HG02973 (cell line): ENCODE data around the gene FTSJ3.
"Not testable (repeated sequence)": the region's sequence is repeated elsewhere in the genome, so short reads cannot be mapped to it uniquely, and the experiment has no call there.

Experiments used
- ATAC-seq: cut with Tn5 transposase; IDR thresholded peaks from one replicate; pipeline ENCODE4 v1.9.1; 2021; ENCODE audit warnings: moderate library complexity; ENCODE audit not compliant: unreplicated experiment

The FTSJ3 gene, protein sequence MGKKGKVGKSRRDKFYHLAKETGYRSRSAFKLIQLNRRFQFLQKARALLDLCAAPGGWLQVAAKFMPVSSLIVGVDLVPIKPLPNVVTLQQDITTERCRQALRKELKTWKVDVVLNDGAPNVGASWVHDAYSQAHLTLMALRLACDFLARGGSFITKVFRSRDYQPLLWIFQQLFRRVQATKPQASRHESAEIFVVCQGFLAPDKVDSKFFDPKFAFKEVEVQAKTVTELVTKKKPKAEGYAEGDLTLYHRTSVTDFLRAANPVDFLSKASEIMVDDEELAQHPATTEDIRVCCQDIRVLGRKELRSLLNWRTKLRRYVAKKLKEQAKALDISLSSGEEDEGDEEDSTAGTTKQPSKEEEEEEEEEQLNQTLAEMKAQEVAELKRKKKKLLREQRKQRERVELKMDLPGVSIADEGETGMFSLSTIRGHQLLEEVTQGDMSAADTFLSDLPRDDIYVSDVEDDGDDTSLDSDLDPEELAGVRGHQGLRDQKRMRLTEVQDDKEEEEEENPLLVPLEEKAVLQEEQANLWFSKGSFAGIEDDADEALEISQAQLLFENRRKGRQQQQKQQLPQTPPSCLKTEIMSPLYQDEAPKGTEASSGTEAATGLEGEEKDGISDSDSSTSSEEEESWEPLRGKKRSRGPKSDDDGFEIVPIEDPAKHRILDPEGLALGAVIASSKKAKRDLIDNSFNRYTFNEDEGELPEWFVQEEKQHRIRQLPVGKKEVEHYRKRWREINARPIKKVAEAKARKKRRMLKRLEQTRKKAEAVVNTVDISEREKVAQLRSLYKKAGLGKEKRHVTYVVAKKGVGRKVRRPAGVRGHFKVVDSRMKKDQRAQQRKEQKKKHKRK

DNA sequence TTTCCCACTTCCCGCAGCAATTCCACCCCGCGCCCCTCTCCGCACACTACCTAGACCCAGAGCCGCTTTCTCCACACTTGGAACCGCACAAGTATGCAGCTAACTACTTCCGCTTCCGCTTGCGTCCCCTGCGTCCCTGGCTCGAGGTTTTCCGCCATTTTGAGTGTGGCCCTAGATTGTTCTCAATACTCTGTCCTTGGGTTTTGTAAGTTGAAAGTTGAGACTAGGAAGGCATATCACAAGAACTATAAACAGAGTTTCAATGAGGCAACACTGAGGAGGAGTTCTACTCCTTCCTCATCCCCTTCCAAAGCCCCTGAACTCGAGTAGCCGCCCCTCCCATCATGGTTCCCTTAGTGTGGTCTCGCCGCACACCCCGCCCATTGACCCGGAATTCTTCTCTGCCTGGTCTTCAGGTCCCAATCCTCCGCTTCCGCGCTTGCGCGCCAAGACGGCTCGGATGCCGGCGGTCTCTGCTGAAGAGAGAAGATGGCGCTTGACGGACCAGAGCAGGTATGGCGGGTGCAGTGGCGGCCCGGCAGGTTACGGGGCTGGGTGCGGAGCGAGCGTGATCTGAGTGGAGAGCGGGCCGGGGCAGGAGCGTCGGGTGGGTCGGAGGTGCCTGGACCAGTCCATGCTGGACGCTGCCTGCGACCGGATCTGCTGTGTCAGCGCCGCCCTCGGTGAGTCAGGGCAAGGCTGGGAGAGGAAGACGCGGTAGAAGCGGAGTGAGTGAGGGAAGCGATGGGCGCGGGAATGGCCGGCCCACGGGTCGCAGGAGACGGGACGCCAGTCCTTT is at the start of gene FTSJ3, which contains the start of gene PSMC5:
TSS of gene FTSJ3 (minus strand) at position 662 of the 799 bp plus-strand sequence. CDS start 761 bp downstream, outside the sequence.
TSS of gene PSMC5 (plus strand) at position 430 of the 799 bp plus-strand sequence. CDS start at position 490, 60 bp downstream.
- ATAC-seq = peak; percentile 82

DNA sequence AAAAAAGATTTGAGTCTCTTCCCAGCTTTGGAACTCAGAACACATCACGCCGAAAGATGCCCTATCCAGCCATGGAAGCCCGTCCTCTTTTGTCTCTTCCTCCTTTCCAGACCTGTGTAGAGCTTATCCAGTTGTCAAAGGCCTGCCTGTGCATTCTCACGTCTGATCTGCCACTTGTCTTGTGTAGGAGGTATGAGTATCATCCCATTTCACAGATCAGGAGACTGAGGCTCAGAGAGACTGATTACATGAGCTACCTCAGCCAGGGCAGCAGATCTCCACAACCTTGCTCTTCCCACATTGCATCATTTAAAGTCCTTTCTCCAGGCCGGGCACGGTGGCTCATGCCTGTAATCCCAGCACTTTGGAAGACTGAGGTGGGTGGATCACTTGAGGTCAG is 47.2 kb upstream of the FTSJ3 start:
- ATAC-seq = not testable (repeated sequence)

DNA sequence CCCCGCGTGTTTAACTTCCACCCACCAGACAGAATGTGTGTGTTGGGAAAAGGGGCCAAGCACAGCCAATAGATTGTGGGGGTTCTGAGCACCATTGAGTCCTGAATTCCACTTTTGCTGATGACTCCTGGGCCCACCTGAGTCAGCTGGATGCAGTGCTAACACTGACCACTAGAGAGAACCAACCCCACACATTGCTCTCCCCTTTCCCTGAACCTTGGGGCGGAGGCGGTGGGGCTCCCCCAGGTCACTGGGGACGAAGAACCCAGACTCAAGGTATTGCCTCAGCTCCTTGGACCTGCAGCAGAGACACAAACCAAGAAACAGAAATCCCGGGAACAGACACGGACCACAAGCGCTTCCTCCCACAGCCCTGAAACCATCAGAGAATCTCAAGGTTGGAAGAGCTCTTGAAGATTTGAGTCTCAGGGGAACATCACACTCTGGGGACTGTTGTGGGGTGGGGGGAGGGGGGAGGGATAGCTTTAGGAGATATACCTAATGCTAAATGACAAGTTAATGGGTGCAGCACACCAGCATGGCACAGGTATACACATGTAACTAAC is 46.7 kb upstream of the FTSJ3 start:
- not testable (repeated sequence) for ATAC-seq

DNA sequence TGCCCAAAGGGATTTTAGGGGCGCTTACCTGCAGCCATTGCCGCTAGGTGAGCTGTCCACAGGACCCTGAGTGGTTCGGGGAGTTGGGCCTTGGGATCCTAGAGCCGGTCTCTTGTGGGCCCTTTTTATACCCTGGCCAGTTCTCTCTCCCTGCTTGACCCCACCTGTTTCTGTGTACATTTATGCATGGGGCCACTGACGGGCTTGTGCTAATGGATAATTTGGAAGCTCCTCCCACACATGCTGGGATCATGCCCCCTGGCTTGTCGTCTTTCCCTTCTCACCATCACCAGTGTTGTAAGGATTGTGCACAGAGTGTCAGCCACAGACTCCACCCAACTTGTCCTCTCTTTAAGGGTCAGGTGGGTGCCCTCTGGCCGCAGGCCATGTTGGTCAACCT is 46.1 kb upstream of the FTSJ3 start, which contains the start of gene CSH2:
TSS of gene CSH2 (minus strand) at position 101 of the 400 bp plus-strand sequence. CDS start at position 38, 63 bp downstream.
- not testable (repeated sequence) for ATAC-seq

DNA sequence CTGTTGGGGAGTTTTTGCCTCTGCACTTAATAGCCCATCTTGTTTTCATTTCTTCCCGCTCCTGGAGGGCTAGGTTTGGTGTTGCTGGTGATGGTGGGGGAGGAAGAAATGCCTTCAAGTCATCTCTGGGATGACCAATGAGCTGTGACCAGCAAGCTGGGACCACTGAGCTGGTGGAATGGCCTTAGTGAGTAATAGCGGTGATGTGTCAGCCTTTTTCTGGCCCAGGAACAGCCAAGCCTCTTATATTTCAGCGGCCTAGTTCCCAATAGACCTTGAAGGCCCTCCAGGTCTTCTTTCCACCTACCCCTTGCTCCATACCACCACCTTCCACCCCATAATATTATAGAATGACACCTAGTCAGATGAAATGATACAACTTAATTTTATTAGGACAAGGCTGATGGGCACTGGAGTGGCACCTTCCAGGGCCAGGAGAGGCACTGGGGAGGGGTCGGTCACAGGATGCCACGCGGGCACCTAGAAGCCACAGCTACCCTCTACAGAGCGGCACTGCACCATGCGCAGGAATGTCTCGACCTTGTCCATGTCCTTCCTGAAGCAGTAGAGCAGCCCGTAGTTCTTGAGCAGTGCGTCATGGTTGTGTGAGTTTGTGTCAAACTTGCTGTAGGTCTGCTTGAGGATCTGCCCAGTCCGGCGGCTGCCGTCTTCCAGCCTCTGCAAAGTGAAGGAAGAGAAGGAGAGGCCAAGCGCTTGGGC is 44.3 kb upstream of the FTSJ3 start:
- ATAC-seq = not testable (repeated sequence)

DNA sequence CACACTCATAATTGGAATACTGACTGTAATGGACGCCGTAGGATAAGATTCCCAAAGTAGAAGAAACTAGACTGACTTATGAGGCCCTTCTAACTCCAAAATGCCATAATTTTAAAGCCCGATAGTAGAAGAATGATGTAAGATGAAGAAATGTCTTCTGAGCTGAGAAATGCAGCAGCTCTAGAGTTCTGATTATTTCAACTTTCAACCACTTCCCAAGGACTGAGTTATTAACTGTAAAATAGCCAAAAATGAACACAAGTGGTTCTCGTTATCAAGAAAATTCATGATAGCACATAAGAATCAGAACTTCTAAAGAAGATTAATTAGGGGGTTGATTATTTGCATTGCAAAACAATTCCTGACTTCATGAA is 42.8 kb upstream of the FTSJ3 start:
- not testable (repeated sequence) for ATAC-seq

DNA sequence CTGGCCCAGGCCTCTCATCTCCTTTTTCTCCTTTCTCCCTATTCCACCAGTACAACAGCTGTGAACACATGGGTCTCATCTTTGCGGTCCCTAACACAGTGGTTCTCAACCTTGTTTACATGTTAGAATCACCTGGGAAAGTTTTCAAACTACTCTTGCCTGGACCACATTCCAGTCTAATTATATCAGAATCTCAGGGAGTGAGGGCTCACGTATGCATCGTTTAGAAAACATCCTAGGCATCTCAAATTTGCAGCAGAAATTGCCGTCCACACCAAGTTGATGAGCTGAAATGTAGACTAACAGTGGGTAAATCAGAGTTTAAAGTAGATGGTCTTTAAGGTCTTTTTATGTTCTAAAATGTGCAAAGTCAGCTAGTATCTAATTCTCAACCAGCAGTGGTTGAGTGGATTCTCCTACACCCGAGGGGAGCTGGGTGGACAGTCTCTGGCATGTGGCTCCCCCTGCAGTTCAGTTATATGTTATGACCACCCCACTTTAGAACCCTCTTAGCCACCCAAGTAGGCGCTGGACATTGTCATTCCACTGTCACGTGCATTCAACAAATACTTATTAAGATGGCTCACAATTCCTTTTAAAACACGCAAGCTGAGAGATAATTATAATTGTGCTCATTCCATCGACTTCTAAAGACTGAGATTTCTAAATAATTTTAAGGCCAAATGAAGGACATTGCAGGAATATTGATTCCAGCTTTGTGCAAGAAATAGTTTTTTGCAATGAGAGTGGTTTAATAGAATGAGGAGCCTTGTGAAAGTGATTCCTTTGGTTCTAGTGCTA is 42.2 kb upstream of the FTSJ3 start:
- not testable (repeated sequence) for ATAC-seq

DNA sequence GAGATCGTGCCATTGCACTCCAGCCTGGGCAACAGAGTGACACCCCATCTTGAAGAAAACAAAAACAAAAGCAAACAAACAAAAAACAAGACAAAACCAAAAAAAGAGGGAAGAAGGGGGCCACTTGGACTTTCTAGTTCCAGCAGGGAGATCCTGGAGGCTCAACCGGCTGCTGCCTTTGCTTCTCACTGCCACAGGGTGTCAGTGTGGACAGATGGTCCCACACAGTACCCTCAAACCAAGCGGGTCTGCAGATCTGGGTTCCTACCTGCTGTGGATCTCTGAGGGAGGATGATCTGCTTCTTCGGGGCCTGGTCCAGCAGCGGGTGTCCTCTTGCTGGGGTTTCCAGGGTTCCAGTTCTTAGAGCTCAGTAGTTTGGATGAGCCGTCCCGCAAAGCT is 39.2 kb upstream of the FTSJ3 start:
- not testable (repeated sequence) for ATAC-seq

DNA sequence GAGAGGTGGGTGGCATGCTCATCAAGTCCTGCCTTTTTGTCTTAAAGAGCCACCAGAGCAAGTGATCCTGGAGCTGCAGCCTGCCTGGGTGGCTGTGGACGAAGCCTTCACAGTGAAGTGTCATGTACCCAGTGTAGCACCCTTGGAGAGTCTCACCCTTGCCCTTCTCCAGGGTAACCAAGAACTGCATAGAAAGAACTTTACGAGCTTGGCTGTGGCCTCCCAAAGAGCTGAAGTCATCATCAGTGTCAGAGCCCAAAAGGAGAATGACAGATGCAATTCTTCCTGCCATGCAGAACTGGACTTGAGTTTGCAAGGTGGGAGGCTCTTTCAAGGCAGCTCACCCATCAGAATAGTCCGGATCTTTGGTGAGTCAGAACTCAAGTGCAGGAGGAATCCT is 31.8 kb upstream of the FTSJ3 start:
- no peak for ATAC-seq

DNA sequence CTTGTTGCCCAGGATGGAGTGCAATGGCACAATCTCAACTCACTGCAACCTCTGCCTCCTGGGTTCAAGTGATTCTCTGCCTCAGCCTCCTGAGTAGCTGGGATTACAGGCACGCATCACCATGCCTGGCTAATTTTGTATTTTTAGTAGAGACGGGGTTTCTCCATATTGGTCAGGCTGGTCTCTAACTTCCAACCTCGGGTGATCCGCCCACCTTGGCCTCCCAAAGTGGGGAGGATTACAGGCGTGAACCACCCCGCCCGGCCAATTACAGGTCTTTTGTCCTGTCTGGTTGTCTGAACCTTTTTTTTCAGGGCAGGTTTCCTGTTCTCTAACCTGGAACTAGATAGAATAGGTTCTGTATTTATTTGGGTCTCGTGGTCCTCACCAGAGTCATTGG is 29.0 kb upstream of the FTSJ3 start:
- ATAC-seq = not testable (repeated sequence)

DNA sequence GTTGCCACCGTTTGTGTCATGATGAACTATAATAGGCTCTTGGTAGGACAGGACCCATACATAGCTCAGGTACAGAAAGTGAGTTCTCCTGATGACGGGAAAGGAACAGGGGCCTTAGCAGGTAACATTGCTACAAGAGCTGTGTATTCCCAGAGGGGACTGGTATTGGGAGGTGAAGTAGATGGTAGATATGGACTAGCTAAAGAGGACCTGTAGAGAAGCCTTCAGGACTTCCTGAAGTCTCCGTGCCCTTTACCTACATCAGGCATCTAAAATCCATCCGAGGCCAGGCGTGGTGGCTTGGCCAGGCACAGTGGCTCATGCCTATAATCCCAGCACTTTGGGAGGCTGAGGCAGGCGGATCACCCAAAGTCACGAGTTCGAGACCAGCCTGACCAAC is 27.7 kb upstream of the FTSJ3 start:
- no peak for ATAC-seq

DNA sequence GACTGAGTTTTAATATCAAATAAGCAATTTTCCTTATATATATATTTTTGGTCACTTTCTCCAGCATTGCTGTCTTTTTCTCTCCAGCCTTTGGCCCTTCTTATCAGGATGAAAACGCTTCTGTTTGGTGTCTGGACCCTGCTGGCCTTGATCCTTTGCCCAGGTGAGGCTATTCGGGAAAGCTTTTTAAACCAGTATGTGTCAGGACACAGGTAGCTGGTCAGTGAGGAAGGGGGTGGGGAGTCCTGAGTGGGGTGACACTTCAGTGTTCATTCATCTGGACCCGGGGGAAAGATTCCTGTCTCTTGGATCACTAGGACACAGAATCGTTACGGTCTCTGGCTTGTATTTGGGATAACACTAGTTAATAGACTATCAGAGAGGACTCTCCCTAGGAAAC is 27.2 kb upstream of the FTSJ3 start:
- no peak for ATAC-seq

DNA sequence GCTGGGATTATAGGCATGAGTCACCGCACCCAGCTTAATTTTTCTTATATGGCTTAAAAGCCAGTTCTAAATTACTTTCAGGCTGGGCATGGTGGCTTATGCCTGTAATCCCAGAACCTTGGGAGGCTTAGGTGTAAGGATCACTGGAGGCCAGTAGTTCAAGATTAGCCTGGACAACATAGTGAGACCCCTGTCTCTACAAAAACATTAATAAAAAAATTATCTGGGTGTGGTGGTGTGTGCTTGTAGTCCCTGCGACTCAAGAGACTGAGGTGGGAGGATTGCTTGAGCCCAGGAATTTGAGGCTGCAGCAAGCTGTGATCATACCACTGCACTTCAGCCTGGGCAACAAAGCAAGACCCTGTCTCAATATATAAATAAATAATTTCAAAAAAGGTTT is 25.8 kb upstream of the FTSJ3 start:
- no peak for ATAC-seq

DNA sequence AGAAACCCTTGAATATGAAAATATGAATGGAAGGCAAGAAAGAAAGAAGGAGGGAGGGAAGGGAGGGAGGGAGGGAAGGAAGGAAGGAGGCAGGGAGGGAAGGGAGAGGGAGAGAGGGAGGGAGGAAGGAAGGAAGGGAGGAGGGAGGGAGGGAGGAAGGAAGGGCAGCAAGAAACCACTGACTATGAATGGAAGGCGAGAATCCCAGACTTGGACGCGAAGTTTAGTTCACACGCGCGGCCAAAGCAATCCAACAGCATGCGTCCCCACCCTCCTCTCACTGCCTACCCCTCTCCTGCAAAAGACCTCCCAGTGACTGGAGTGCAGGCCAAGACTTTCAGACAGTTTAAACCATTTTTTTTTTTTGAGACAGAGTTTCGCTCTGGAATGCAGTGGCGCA is 22.9 kb upstream of the FTSJ3 start:
- ATAC-seq = no peak

DNA sequence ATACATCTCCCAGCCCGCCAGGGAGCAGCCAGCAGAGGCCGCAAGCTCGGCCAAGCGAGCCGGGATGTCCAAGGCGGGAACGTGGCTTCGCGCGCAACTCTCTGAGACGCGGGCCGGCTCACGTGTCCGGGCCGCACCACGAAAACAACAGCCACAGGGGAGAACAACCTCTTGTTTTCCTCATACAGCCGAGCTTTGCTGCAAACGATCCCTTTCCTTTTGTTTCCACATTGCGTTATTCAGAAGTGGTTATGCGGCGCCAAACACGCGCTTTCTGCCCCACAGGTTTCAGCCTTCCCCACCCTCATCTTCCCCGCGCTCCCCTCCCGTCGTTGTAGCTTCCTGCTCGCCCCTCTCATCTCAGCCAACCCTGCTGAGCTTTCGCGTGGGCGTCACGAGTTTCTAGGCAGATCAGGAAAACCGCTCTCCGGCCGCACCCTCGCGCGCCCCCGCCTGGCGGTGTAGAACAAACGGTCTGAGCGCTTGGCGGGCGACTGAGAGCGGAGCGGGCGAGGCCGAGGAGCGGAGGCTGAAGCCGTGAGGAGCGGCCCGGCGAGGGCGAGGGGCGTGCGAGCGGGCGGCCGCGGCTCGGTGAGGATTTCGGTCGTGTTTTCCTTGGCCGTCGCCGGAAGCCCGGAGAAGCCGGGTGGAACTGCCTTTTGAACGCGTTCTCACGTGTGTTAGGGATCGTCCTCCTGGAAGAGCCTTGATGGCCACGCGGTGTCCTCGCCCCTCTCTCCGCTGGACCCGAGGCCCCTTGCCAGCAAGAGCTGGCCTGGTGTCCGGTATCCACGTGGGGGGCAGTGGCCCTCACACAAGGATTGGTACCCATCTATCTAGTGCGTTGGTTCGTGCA is 21.6 kb upstream of the FTSJ3 start:
- peak; percentile 71 for ATAC-seq

DNA sequence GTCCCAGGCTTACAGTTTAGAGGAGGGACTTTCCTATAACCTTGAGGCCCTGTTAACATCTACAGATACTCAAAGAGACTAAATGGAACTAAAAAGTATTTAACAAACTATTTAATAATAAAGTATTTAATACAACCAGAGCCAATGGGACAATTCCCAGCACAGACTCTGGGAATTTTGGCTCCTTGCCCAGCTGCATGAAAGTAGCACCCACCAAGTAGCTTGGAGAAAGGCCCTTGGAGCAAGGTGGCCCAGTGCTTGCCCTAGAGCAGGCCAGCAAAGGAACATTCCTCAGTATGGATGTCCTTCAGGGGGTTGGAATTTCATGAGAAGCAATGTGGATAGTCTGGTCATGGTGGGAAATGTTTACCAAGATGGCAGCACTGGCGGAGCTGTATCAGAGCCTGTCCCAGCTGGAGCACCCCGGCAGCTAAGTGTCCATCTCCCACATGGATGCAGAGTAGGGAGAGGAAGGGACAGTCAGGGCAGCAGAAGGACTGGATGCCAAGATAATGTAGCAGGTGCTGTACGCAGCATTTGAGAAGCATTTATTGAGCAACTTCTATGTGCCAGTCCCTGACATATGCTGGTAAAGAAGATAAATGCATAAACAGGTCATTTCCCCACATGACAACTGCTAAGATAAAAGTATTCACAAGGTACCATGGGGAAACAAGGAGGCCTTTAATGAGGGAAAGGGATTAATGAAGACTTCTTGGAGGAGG is 20.2 kb upstream of the FTSJ3 start:
- no peak for ATAC-seq

DNA sequence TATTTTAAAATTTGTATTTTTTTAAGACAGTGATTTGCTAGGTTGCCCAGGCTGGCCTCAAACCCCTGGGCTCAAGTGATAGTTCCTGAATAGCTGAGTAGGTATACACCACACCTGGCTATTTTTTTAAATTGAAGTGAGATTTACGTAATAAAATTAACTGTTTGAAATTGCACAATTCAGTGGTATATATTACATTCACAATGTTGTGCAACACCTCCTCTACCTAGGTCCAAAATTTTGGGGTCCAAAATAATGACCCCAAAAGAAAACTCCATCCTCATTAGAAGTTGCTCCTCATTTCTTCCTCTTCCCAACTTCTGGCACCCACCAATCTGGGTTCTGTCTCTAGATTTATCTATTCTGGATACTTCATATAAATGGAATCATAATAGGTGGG is 18.0 kb upstream of the FTSJ3 start:
- ATAC-seq = no peak
